NCI-H526 treated with DMSO at 0.1 percent for 48 hours (cell line): Measurements from ENCODE around the gene KLK13.

Source experiments
- DNase-seq: peaks from one replicate; lab custom pipeline; 2025; lab: John Stamatoyannopoulos, UW

The KLK13 gene, protein sequence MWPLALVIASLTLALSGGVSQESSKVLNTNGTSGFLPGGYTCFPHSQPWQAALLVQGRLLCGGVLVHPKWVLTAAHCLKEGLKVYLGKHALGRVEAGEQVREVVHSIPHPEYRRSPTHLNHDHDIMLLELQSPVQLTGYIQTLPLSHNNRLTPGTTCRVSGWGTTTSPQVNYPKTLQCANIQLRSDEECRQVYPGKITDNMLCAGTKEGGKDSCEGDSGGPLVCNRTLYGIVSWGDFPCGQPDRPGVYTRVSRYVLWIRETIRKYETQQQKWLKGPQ

DNA sequence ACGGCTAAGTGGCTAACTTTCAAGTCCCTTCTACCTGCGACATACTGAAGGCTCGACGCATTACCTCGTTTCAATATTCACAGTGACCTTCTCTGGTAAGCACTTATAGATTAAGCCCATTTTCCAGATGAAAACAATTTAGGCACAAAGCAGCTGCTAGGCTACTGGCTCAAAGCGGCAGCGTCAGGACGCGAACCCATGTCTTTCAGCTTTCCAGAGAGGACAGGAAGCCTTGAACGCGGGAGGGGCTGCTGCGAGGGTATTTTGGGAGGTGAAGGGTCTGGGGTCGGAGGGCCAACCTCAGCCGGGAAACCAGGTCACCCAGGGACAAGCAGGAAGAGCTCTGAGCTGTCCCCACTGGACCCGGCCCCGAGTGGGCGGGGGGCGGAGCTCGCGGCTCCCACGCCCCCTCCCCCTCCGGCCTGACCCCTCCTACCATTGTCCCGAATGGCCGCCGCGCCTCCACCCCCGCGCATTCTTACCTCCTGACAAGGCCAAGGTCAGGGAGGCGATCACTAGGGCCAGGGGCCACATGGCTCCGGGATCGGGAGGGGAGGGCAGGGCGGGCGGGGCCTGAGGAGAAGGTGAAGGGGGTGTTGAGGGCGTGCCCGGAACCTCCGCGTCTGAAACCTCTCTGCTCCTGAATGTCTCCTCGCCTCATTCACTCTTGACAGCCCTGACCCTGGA, at the start of gene KLK13:
KLK13 (minus strand) TSS at position 559 of the 687 bp plus-strand sequence; CDS start at position 534, 25 bp downstream.
- DNase-seq: no peak

DNA sequence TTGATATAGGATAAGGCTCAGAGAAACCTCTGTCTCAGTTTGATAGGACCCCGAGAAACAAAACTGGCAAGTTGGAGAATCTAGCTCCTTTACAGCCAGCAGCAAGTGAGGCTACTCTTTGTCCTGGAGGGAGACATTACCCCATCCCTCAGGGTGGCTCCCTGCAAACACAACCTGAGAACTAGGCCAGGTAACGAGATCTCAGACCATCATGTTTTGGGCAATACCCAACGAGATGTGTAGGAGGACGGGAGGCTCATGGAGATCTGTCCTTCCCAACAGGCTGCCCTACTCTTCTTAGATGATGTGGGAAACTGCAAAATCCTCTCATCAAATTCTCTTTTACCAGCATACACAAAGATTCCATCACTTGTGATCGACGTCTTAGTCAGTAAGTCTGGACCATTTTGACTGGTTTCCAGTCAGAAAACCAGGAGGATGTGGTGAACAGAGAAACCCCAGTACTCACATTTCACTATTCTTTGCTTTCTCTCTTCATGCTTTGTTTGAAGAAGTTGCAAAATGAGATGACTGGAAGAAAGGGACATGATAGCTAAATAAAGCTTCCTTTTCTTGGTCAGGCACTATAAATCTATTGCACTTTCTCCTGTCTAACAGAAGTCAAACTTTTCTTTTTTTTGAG, 49.3 kb upstream of the KLK13 start:
- DNase-seq: no peak

DNA sequence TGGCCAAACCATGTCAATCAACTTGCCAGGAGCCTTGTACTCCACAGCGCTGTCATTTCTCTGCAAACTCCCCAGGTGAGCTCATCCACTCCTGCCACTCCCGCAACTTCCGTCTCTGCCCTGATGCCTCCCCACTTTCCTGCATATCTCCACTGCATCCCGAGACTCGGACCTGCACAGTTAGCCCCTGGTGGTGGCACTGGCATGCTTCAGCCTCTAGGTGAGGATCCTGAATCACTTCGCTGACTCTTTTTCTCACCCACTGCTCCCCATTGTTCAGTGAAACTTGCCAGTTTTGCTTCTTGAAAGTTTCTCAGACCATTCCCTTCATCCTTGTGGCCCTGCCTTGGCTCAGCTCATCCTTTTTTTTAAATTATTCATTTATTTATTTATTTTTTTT, 46.7 kb upstream of the KLK13 start:
- no peak for DNase-seq

DNA sequence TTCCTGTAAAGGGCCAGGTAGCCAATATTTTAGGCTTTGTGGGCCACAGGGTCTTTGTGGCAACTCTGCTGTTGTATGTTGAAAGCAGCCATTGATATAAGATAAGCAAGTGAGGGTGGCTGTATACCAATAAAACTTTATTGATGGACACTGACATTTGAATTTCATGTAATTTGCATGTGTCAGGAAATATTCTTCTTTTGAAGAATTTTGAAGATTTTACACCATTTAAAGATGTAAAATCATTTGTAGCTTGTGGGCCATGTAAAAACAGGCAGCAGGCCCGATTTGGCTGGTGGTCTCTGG, 45.7 kb upstream of the KLK13 start:
- DNase-seq: no peak

DNA sequence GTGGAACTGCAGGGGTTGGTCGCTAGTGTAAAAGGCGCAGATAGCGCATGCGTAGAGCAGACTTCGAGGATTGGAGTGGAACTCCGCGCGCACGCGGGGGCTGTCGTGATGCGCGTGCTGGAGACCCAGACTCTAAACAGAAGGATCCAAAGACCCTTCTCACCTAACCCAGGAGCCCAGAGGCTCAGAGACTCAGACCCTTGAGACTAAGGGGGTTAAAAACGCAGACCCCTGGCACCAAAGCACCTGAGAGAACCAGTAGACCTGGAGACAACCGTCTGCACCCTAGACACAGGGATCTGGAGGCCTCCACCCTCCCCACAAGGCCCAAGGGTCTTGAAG, 43.9 kb upstream of the KLK13 start:
- DNase-seq: no peak

DNA sequence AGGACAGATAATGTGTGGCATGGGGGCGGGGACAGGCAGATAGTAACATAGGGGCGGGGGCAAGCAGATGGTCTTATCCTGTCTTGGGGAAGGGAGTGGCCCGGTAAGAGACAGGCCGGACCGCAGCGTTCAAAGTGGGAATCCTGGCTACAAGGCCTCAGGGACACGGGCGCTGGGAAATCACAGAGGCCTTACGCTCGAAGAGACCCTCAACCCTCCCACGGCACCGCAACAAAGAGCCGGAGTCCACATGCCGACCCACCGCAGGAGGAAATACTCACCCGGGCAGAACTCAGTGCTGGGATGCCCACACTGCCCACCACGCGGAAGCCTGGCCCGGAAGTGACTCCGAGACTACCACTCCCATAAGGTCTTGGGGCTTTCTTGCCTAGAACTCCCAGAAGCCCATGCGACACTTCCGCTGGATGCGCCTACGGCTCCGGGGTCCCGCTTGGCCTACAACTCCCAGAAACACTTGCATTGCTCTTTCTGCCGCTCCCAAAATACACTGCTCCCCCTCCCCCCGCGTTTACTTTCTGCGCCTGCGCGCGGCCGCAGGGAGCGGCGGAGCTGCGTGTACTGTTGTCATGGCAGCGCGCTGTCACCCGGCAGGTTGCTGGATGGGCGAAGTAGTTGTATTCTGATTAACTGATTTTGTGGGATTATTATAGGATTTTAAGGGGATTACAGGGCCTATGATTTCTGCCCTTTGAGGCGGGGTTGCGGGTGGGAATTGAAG, 43.3 kb upstream of the KLK13 start, which contains the start of gene CTU1:
CTU1 (minus strand) TSS at position 344 of the 739 bp plus-strand sequence. CDS start 3,840 bp downstream, outside the sequence.
- DNase-seq: peak; percentile 99

DNA sequence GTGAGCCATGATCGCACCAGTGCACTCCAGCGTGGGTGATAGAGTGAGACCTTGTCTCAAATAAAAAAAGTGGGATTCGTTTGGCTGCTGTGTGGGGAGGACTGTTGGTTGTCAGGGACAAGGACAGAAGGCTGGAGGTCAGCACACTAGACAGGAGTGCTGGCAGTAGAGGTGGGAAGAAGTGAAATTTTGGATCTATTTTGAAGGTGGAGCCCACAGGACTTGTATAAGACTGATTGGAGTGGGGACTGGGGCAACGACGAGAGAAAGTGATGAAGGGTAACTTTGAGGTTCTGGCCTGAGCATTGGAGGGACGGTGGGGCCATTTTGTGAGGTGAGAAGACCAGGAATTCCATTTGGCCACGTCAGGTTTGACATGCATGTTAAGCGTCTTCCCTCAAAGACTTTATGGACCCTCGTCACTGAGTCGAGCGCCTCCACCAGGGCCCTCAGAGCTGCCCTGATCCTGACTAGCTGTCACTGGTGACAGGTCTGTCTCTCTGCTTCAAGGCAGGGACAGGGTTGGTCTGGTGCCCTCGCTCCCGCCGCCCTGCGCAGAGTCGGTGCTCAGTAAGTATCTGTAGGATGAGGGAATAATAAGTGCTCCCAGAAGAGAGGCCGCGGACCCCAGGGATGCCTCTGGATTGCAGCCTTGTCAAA, 42.6 kb upstream of the KLK13 start:
- DNase-seq: no peak

DNA sequence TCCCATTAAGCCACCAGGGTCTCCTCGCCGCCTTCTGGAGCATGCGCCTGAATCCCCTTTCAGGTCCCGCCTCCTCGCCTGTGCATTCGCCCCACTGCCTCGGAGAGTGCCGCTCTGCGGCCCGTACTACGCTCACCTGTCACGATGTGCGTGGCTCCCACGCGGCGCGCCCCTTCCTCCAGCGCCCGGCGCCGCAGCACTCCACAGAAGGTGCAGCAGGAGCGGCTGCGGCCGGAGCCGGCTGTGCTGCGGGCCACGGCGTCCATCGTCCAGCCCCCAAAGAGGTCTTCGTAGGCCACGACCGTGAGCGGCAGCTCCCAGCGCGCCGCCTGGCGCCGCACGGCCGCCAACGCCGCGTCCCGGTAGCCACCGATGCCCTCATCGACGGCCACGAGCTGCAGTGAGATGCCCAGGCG, 39.0 kb upstream of the KLK13 start:
- no peak for DNase-seq

DNA sequence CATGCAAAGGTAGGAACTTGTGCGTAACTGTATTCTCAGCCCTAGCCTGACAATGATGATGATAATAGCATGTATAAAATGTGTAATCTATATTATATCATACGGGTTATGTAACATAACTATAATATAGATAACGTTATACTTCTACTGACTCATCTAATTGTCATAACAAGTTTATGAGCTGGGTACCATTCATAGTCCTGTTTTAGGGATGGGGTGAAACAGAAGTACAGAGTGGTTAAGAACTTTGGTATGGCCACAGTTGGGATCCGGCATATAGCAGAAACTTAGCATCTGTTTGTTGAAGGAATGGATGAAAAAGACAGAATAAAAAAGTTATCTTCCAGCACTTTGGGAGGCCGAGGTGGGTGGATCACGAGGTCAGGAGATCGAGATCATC, 38.1 kb upstream of the KLK13 start:
- no peak for DNase-seq

DNA sequence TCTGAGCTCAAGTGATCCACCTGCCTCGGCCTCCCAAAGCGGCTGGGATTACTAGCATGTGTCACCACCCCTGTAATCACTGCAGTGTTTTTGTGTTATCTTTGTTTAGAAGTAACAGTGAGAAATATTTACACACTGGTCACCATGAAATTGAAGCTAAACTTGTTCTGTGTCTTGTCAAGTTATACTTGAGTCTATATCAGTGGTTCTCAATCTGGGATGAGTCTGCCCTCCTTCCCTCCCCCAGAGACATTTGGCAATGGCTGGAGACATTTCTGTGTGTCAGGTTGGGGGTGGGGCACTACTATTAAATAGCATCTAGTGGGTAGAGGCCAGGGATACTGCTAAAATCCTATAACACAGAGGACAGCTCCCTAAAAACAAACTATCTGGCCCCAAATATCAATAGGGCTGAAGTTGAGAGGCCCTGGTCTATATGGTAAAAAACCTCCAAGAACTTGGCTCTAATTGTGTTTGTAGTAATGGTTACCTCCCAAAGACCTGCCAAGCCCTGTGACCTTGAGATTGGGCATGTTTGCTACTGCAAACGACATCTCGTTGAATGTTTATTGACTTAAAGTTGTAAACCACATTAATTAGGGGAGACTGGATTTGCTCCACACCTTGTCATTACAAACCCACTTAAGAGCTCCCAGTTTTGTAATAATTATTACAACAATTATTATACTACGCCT, 36.4 kb upstream of the KLK13 start:
- DNase-seq: no peak

DNA sequence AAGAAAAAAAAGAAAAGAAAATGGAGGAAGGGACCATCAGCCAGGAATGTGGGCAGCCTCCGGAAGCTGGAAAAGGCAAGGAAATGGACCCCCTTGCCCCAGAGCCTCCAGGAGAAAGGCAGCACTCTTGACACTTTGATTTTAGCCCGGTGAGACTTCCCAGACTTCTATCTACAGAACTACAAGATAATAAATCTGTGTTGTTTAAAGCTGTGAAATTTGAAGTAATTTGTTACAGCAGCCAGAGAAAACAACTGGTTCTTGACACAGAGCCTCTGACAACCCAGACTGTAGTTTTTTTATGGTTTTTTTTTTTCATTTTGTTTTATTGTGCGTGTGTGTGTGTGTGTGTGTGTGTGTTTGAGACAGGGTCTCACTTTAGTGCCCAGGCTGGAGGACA, 35.7 kb upstream of the KLK13 start:
- no peak for DNase-seq

DNA sequence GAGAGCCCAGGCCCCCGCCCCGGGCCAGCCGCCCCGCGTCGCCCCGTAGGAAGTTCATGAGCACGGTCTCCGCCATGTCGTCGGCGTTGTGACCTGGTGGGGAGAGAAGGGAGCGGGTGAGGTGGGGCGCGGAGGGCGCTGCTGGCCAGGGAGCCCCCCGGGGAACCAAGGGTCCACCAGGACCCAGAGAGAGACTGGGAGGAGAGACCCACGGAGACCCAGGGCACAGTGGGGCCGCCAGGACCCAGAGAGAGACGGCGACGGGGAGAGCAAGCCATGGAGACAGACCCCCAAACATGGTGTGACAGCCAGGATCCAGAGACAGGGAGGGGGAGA, 34.1 kb upstream of the KLK13 start:
- no peak for DNase-seq

DNA sequence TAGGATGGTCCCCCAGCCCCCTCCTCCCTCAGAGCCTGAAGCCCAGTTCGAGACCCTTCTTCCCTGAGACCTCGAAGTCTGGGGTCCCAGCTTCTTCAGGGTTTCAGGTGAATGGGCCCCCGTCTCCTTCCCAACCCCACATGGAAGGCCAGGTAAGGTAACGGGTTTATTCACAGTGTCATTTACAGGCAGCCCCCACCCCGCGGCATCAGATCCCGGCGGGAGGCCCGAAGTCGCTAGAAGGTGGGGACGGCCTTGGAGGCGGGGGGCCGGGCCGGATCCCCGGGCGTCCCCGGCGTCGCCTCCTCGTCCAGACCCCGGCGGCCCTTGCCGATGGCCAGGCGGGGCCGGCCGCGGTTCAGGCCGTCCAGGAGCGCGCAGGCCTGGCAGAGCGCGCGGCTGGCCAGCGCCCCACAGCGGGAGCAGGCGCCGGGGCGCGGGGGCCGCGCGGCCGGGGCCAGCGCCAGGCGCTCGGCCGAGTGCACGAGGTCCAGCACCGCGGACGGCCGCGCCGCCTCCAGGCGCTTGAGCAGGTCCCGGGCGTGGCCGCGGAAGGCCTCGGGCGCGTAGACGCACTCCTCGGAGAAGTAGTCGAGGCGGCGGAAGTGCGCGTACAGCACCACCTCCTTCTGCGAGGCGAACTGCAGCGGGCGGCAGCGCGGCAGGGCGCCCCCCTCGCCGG, 33.6 kb upstream of the KLK13 start:
- DNase-seq: no peak

DNA sequence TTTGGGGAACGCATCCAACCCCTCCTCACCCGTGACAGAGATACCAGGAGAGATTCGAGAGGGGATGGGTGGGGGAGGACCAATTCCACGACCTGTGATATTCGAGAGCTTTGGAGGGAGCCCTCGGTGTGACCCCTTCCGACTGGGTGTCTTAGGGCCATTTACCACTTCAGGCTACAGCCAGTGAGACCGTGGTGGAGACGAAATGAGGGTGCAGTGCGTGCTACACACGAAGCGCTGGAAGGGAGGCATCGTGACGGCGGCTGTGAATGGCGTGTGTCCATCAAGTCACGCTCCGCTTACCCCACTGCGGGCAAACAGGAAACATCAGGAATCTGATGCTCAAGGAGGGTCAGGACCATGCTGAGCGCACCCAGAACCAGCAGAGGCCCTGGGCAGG, 32.9 kb upstream of the KLK13 start:
- no peak for DNase-seq

DNA sequence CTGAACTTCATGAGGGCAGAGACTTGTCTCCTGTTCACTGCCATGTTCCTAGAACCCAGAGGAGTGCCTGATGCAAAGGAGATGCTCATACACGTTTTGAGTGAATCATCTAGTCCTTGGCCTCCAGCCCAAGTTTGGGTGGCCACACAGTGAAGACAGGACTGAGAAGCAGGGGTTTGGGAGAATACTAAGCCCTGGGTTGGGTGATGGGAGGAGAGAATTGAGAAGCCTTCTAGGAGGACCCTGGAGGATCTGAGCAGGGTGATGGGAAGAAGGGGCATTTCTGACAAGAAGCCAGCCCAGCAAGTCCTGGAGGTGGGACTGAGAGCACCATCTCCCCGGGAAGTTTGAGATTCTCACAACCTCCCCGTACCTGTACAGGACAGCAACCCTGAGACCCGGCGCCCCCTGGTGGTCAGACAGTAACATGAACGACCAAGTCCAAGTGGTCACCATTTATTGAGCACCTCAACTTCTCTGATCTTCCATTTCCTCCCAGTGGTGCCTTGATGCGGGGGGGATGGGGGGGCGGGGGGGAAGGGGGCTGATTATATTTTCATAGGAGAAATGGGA, 32.4 kb upstream of the KLK13 start:
- DNase-seq: peak; percentile 25

DNA sequence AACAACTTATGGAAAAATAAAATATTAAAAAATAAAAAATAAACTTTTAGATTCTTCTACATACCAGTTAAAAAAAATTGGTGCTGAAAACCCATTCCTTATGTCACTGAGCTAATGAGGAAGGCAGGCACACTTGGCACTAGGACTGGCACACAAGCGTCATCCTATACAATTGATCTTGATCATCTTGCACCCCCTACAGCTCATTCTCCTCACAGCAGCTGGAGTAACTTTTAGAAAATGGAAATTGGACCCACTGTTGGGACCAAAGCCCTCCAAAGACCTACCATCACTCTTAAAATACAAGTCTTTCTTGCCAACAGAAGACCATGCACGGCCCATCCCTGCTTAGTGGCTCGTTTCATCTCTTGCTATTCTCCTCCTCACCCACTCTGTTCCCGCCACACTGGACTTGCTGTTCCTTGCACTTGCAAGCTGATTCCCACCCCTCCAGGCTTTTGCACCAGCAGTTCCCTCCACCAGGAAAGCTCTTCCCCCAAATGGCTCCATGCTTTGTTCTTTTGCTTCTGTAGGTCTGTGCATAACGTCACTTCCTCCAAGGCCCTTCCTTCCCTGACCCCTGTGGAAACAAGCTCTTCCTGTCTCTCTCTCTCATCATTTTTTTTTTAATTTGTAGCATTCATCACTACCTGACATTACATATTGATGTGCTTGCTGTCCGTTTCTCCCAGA, 31.7 kb upstream of the KLK13 start:
- no peak for DNase-seq

DNA sequence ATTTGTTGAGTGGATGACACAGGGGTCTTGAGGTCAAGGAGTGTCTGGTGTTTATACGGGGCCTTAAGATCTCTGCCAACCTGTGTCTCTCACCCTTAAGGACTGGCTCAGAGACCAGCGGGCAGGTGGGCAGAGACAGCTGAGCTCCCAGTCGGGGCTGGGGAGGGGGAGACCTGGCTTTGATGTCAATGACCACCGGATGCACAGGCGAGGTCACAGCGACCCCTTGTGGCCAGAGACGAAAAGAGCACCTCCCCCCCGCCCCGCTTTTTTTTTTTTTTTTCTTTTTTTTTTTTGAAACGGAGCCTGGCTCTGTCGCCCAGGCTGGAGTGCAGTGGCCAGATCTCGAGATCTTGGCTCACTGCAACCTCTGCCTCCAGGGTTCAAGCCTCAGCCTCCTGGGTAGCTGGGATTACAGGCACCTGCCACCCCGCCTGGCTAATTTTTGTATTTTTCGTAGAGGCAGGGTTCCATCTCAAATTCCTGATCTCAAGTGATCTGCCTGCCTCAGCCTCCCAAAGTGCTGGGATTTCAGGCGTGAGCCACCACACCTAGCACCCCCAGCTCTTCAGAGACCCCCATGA, 29.9 kb upstream of the KLK13 start:
- peak; percentile 26 for DNase-seq

DNA sequence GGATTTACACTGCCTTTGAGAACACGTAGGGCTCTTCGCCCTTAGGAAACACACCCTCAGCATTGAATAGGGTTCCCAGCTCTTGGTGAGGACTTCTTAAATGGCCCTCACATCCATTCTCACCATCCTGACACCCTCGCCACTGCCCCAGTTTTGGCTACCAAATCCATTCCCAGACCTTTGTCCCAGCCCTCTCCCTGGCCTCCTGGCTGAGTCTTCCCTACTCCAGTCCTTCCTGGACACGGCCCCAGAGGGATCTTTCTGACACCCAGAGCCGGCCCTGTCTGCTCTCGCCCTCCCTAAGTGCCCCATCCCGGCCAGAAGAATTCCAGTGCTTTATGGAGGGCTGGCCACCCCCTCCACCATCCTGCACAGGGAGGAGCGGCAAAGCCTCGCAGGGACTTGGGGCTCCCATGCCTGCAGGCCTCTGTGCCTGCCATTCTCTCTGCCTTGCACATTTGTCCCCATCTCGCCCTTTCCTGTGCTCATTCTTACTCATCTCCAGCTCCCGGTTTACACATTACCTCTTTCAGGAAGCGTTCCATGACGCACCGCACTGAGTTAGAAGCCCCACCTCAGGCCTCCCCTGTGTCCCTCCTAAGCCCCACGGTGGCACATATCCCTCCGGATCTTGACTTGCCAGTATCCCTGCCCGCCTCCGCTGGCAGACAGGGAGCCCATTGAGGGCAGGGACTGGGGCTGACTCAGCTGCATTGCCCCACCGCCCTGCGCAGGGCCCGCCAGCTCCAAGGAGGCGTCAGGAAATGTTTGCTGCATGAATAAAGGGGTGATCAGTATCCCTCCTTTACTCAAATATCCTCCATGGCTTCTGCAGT, 28.8 kb upstream of the KLK13 start:
- no peak for DNase-seq

DNA sequence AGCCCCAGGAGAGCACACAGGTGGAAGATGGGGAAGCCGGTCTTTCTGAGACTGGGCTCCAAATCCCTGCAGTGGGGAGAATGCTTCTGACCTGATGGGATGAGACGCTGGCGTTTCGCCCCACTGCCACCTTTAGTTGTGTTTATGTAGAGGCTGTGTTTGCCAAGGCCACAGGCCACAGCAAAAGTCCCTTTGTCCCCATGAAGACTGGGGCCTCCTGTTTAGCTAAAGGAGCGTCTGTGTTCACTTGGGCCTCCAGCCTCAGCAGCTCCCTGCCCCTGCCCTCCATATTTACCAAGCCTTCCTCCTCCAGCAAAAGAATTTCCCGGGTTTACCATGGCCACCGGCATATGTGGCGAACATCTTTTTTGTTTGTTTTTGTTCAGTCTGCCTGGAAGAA, 28.2 kb upstream of the KLK13 start:
- DNase-seq: no peak
